Measurements from ENCODE around the gene ERCC5.

The ERCC5 gene

GRCh38 chr13:102847272-102848234 is 1.7 kb downstream of the ERCC5 start:
- Histone ChIP-seq H3K27me3 (ENCODE audit: control insufficient read depth, insufficient read depth, low read length) (no peaks in the 10 kb centered on the region), H3K9me3 (ENCODE audit: control insufficient read depth, low read depth, low read length) (no peaks in the 10 kb centered on the region), H3K27ac (ENCODE audit: low read length) (no peak overlapping the region), H3K4me1 (ENCODE audit: control insufficient read depth, low read depth, low read length) (peaks cover 6% of the 10 kb centered on the region), H3K4me3 (ENCODE audit: low read length) (peak overlapping the region; percentile 83), H3K36me3 (ENCODE audit: control insufficient read depth, low read depth, low read length) (no peaks in the 10 kb centered on the region), H3K9ac (ENCODE audit: low read length) (peak overlapping the region; percentile 67)

GRCh38 chr13:102848956-102849355 is 3.1 kb downstream of the ERCC5 start:
- H3K9ac ChIP-seq (ENCODE audit: low read length), result no peak overlapping the region
- H3K4me1 ChIP-seq (ENCODE audit: control insufficient read depth, low read depth, low read length), result peaks cover 6% of the 10 kb centered on the region
- H3K27me3 ChIP-seq (ENCODE audit: control insufficient read depth, insufficient read depth, low read length), result no peaks in the 10 kb centered on the region
- H3K4me3 ChIP-seq (ENCODE audit: low read length), result no peak overlapping the region
- no peaks in the 10 kb centered on the region for H3K36me3 ChIP-seq (ENCODE audit: control insufficient read depth, low read depth, low read length)
- H3K9me3 ChIP-seq (ENCODE audit: control insufficient read depth, low read depth, low read length), result no peaks in the 10 kb centered on the region
- no peak overlapping the region for H3K27ac ChIP-seq (ENCODE audit: low read length)

GRCh38 chr13:102852556-102852955 is 6.7 kb downstream of the ERCC5 start:
- Histone ChIP-seq H3K9ac (ENCODE audit: low read length) (no peak overlapping the region), H3K36me3 (ENCODE audit: control insufficient read depth, low read depth, low read length) (peaks cover 4% of the 10 kb centered on the region)

GRCh38 chr13:102854675-102855074 is 8.8 kb downstream of the ERCC5 start:
- H3K36me3 ChIP-seq (ENCODE audit: control insufficient read depth, low read depth, low read length), result peaks cover 21% of the 10 kb centered on the region
- H3K4me1 ChIP-seq (ENCODE audit: control insufficient read depth, low read depth, low read length), result no peaks in the 10 kb centered on the region
- H3K27ac ChIP-seq (ENCODE audit: low read length), result no peak overlapping the region
- no peaks in the 10 kb centered on the region for H3K9me3 ChIP-seq (ENCODE audit: control insufficient read depth, low read depth, low read length)
- no peaks in the 10 kb centered on the region for H3K27me3 ChIP-seq (ENCODE audit: control insufficient read depth, insufficient read depth, low read length)
- no peak overlapping the region for H3K4me3 ChIP-seq (ENCODE audit: low read length)
- H3K9ac ChIP-seq (ENCODE audit: low read length), result no peak overlapping the region

More at GRCh38 chr13:102852556-102852955, 6.7 kb downstream of the ERCC5 start:
- H3K4me3 ChIP-seq (ENCODE audit: low read length), result no peak overlapping the region
- H3K4me1 ChIP-seq (ENCODE audit: control insufficient read depth, low read depth, low read length), result no peaks in the 10 kb centered on the region
- H3K27ac ChIP-seq (ENCODE audit: low read length), result no peak overlapping the region
- no peaks in the 10 kb centered on the region for H3K27me3 ChIP-seq (ENCODE audit: control insufficient read depth, insufficient read depth, low read length)
- no peaks in the 10 kb centered on the region for H3K9me3 ChIP-seq (ENCODE audit: control insufficient read depth, low read depth, low read length)

- Histone ChIP-seq H3K9ac (ENCODE audit: low read length) (no peak overlapping the region), H3K36me3 (ENCODE audit: control insufficient read depth, low read depth, low read length) (peaks cover 32% of the 10 kb centered on the region), H3K4me1 (ENCODE audit: control insufficient read depth, low read depth, low read length) (no peaks in the 10 kb centered on the region), H3K27me3 (ENCODE audit: control insufficient read depth, insufficient read depth, low read length) (no peaks in the 10 kb centered on the region), H3K9me3 (ENCODE audit: control insufficient read depth, low read depth, low read length) (no peaks in the 10 kb centered on the region), H3K27ac (ENCODE audit: low read length) (no peak overlapping the region), H3K4me3 (ENCODE audit: low read length) (no peak overlapping the region)
Observed at GRCh38 chr13:102856557-102856956, 10.7 kb downstream of the ERCC5 start.

- Histone ChIP-seq H3K9me3 (ENCODE audit: control insufficient read depth, low read depth, low read length) (no peaks in the 10 kb centered on the region), H3K9ac (ENCODE audit: low read length) (no peak overlapping the region), H3K36me3 (ENCODE audit: control insufficient read depth, low read depth, low read length) (peaks cover 54% of the 10 kb centered on the region), H3K4me3 (ENCODE audit: low read length) (no peak overlapping the region), H3K4me1 (ENCODE audit: control insufficient read depth, low read depth, low read length) (no peaks in the 10 kb centered on the region), H3K27ac (ENCODE audit: low read length) (no peak overlapping the region), H3K27me3 (ENCODE audit: control insufficient read depth, insufficient read depth, low read length) (no peaks in the 10 kb centered on the region)
Observed at GRCh38 chr13:102862624-102863210, 16.9 kb downstream of the ERCC5 start.

GRCh38 chr13:102863590-102863989 is 17.8 kb downstream of the ERCC5 start:
- H3K27ac ChIP-seq (ENCODE audit: low read length), result no peak overlapping the region
- H3K27me3 ChIP-seq (ENCODE audit: control insufficient read depth, insufficient read depth, low read length), result no peaks in the 10 kb centered on the region
- no peak overlapping the region for H3K9ac ChIP-seq (ENCODE audit: low read length)
- H3K4me3 ChIP-seq (ENCODE audit: low read length), result no peak overlapping the region
- H3K4me1 ChIP-seq (ENCODE audit: control insufficient read depth, low read depth, low read length), result no peaks in the 10 kb centered on the region
- peaks cover 51% of the 10 kb centered on the region for H3K36me3 ChIP-seq (ENCODE audit: control insufficient read depth, low read depth, low read length)
- H3K9me3 ChIP-seq (ENCODE audit: control insufficient read depth, low read depth, low read length), result no peaks in the 10 kb centered on the region

- Histone ChIP-seq H3K4me3 (ENCODE audit: low read length) (no peak overlapping the region), H3K9ac (ENCODE audit: low read length) (no peak overlapping the region), H3K9me3 (ENCODE audit: control insufficient read depth, low read depth, low read length) (no peaks in the 10 kb centered on the region), H3K36me3 (ENCODE audit: control insufficient read depth, low read depth, low read length) (peaks cover 29% of the 10 kb centered on the region), H3K4me1 (ENCODE audit: control insufficient read depth, low read depth, low read length) (no peaks in the 10 kb centered on the region), H3K27ac (ENCODE audit: low read length) (no peak overlapping the region), H3K27me3 (ENCODE audit: control insufficient read depth, insufficient read depth, low read length) (no peaks in the 10 kb centered on the region)
Observed at GRCh38 chr13:102868366-102868936, 22.6 kb downstream of the ERCC5 start.

- Histone ChIP-seq H3K4me3 (ENCODE audit: low read length) (no peak overlapping the region), H3K9me3 (ENCODE audit: control insufficient read depth, low read depth, low read length) (no peaks in the 10 kb centered on the region), H3K27me3 (ENCODE audit: control insufficient read depth, insufficient read depth, low read length) (no peaks in the 10 kb centered on the region), H3K4me1 (ENCODE audit: control insufficient read depth, low read depth, low read length) (no peaks in the 10 kb centered on the region), H3K9ac (ENCODE audit: low read length) (no peak overlapping the region), H3K36me3 (ENCODE audit: control insufficient read depth, low read depth, low read length) (peaks cover 29% of the 10 kb centered on the region), H3K27ac (ENCODE audit: low read length) (no peak overlapping the region)
Observed at GRCh38 chr13:102869948-102870676, 24.3 kb downstream of the ERCC5 start.

GRCh38 chr13:102870677-102871415 is 25.0 kb downstream of the ERCC5 start:
- H3K4me1 ChIP-seq (ENCODE audit: control insufficient read depth, low read depth, low read length), result peaks cover under 1% of the 10 kb centered on the region
- no peak overlapping the region for H3K9ac ChIP-seq (ENCODE audit: low read length)
- H3K9me3 ChIP-seq (ENCODE audit: control insufficient read depth, low read depth, low read length), result no peaks in the 10 kb centered on the region
- no peak overlapping the region for H3K27ac ChIP-seq (ENCODE audit: low read length)
- no peak overlapping the region for H3K4me3 ChIP-seq (ENCODE audit: low read length)
- no peaks in the 10 kb centered on the region for H3K27me3 ChIP-seq (ENCODE audit: control insufficient read depth, insufficient read depth, low read length)
- peaks cover 23% of the 10 kb centered on the region for H3K36me3 ChIP-seq (ENCODE audit: control insufficient read depth, low read depth, low read length)

- no peak overlapping the region for H3K9ac ChIP-seq (ENCODE audit: low read length)
- no peak overlapping the region for H3K27ac ChIP-seq (ENCODE audit: low read length)
- H3K4me1 ChIP-seq (ENCODE audit: control insufficient read depth, low read depth, low read length), result peaks cover 7% of the 10 kb centered on the region
- no peaks in the 10 kb centered on the region for H3K9me3 ChIP-seq (ENCODE audit: control insufficient read depth, low read depth, low read length)
- no peaks in the 10 kb centered on the region for H3K27me3 ChIP-seq (ENCODE audit: control insufficient read depth, insufficient read depth, low read length)
- no peak overlapping the region for H3K4me3 ChIP-seq (ENCODE audit: low read length)
- H3K36me3 ChIP-seq (ENCODE audit: control insufficient read depth, low read depth, low read length), result peaks cover 13% of the 10 kb centered on the region
Observed at GRCh38 chr13:102872131-102872530, 26.3 kb downstream of the ERCC5 start.

All from iPS-18a (cell line).